Naive thymus-derived CD4-positive, alpha-beta T cell (primary cell): ENCODE results near the gene HIGD2A. TPM values are rescaled to one million over a fixed set of nuclear protein-coding genes. Genes with fewer than 3 reads are reported as not detected.

Experiments
- ATAC-seq: fragments of 150-1000 bp; cut with Tn5 transposase; 2 replicates; pipeline ENCODE4 v1.10.0; 2021; ENCODE audit warnings: mild to moderate bottlenecking, moderate library complexity
- CTCF ChIA-PET: fragments of 350-600 bp; sonication (Branson Sonifier 250); formaldehyde crosslinking; loops from one replicate; lab custom pipeline; 2021; ENCODE audit warnings: antibody characterized with exemption; lab: Charles Lee
- POLR2A ChIA-PET: fragments of 350-600 bp; sonication (Branson Sonifier 250); formaldehyde crosslinking; loops from one replicate; lab custom pipeline; 2021; ENCODE audit warnings: antibody characterized with exemption, inconsistent platforms; lab: Charles Lee
- DNase-seq, 9 donors: peaks; one replicate each; pipeline versions ENCODE4 v3.0.0 to v3.0.0-alpha.2; 2020 to 2022; ENCODE audit warnings: mixed read lengths in 1 of 9
- H3K27ac ChIP-seq: one replicate; pipeline ENCODE4 v1.7.0; 2013; ENCODE audit warnings: mild to moderate bottlenecking, low read depth, low read length, moderate library complexity
- H3K27me3 ChIP-seq, 2 donors: one replicate each; pipeline ENCODE4 v1.7.0; 2013; ENCODE audit warnings: low read length in 2 of 2, mild to moderate bottlenecking in 2 of 2, moderate library complexity in 2 of 2; ENCODE audit not compliant: control insufficient read depth in 2 of 2, insufficient read depth in 2 of 2
- H3K36me3 ChIP-seq, 3 experiments: 1 replicate in 2 of 3; 2 replicates in 1 of 3; pipeline ENCODE4 v1.7.0; 2013; ENCODE audit warnings: low read length in 3 of 3, mild to moderate bottlenecking in 3 of 3, moderate library complexity in 1 of 3; ENCODE audit not compliant: insufficient read depth in 3 of 3, control insufficient read depth in 2 of 3
- H3K4me1 ChIP-seq, 2 donors: one replicate each; pipeline ENCODE4 v1.7.0; 2013; ENCODE audit warnings: low read length in 2 of 2, mild to moderate bottlenecking in 2 of 2, moderate library complexity in 1 of 2; ENCODE audit not compliant: control insufficient read depth in 2 of 2, insufficient read depth in 2 of 2
- H3K4me3 ChIP-seq: 2 replicates; pipeline ENCODE4 v1.7.0; 2013; ENCODE audit warnings: mild to moderate bottlenecking, low read length
- H3K9me3 ChIP-seq, 3 experiments: 1 replicate in 2 of 3; 2 replicates in 1 of 3; pipeline ENCODE4 v1.7.0; 2013; ENCODE audit warnings: low read length in 3 of 3; ENCODE audit not compliant: control insufficient read depth in 2 of 3
- H3K27ac Mint-ChIP-seq, 9 donors: one replicate each; pipeline ENCODE4 v1.8.0; 2020 to 2022; ENCODE audit warnings: mixed read lengths in 9 of 9, mild to moderate bottlenecking in 8 of 9, moderate library complexity in 5 of 9, inconsistent platforms in 2 of 9
- H3K27me3 Mint-ChIP-seq, 5 donors: one replicate each; pipeline ENCODE4 v1.8.0; 2021 to 2022; ENCODE audit warnings: mixed read lengths in 5 of 5, mild to moderate bottlenecking in 1 of 5
- H3K36me3 Mint-ChIP-seq, 5 donors: one replicate each; pipeline ENCODE4 v1.8.0; 2020 to 2022; ENCODE audit warnings: mixed read lengths in 5 of 5, mild to moderate bottlenecking in 3 of 5, inconsistent platforms in 1 of 5
- H3K4me1 Mint-ChIP-seq, 7 donors: one replicate each; pipeline ENCODE4 v1.8.0; 2020 to 2022; ENCODE audit warnings: mixed read lengths in 7 of 7, mild to moderate bottlenecking in 3 of 7, inconsistent platforms in 1 of 7
- H3K4me3 Mint-ChIP-seq, 10 donors: one replicate each; pipeline ENCODE4 v1.8.0; 2020 to 2022; ENCODE audit warnings: mild to moderate bottlenecking in 10 of 10, mixed read lengths in 10 of 10, moderate library complexity in 6 of 10, inconsistent platforms in 2 of 10
- H3K9me3 Mint-ChIP-seq, 11 donors: one replicate each; pipeline ENCODE4 v1.8.0; 2020 to 2022; ENCODE audit warnings: mixed read lengths in 11 of 11, mild to moderate bottlenecking in 4 of 11, inconsistent platforms in 1 of 11, moderate library complexity in 1 of 11
- intact Hi-C, 2 donors: fragments of 100-400 bp; cut with micrococcal nuclease; formaldehyde crosslinking; loops; one replicate each; pipeline ENCODE4 v1.15.1; 2023
- polyA plus RNA-seq, 2 donors: library from polyadenylated mRNA; unstranded; fragments of 300-500 nt; fragmentation: Illumina TruSeq; gene quantifications; one replicate each; pipeline ENCODE4 v1.2.3, GENCODE V29; 2021
- total RNA-seq, 6 experiments: library from RNA in 5 of 6; stranded (reverse) in 5 of 6; gene quantifications; 1 replicate in 5 of 6; 2 replicates in 1 of 6; pipeline ENCODE4 v1.2.3 and lab custom pipeline; 2021 to 2026

HIGD2A gene
- total and polyA plus RNA-seq, 7 experiments from 2014 or later = 86.8 to 282 (median 114) TPM

GRCh38 chr5:176350416-176350815, 38.1 kb upstream of the HIGD2A start:
- ChIA-PET CTCF (no interaction called here), POLR2A (interaction anchor here (0.9 kb wide), 1 partner anchor 120 kb away, joined by 3 read pairs; no protein-coding TSS in a partner anchor)
- Histone ChIP-seq H3K4me1 (no peaks in the 10 kb centered on the region), H3K9me3 (no peaks in the 10 kb centered on the region), H3K27ac (no peak overlapping the region), H3K4me3 (no peak overlapping the region), H3K36me3 (peaks cover 24 to 97% (median 37%) of the 10 kb centered on the region in 3 experiments), H3K27me3 (no peaks in the 10 kb centered on the region)
- Mint-ChIP-seq H3K4me1 (peaks cover 4 to 28% (median 20%) of the 10 kb centered on the region in 7 donors), H3K36me3 (peaks cover 20 to 64% (median 26%) of the 10 kb centered on the region in 5 donors), H3K4me3 (no peak overlapping the region), H3K9me3 (no peaks in the 10 kb centered on the region), H3K27ac (peak overlapping the region in 4 of 9 donors; percentile 6 to 68 (median 43)), H3K27me3 (no peaks in the 10 kb centered on the region)
- ATAC-seq (no peak), DNase-seq (no peak)
- intact Hi-C loops = no loop called here

- Histone ChIP-seq H3K4me3 (no peak overlapping the region), H3K27ac (peak overlapping the region; percentile 10), H3K36me3 (peaks cover 26 to 94% (median 27%) of the 10 kb centered on the region in 3 experiments), H3K4me1 (no peaks in the 10 kb centered on the region), H3K27me3 (no peaks in the 10 kb centered on the region), H3K9me3 (no peaks in the 10 kb centered on the region)
- no peak overlapping the region for H3K4me3 Mint-ChIP-seq
- H3K36me3 Mint-ChIP-seq = peaks cover 20 to 51% (median 28%) of the 10 kb centered on the region in 5 donors
- peaks cover 9 to 37% (median 26%) of the 10 kb centered on the region in 7 donors for H3K4me1 Mint-ChIP-seq
- H3K27me3 Mint-ChIP-seq = no peaks in the 10 kb centered on the region
- ATAC-seq (no peak), DNase-seq (no peak)
- ChIA-PET CTCF (interaction anchor here (1.0 kb wide), 1 partner anchor 8 kb away, joined by 7 read pairs; no protein-coding TSS in a partner anchor), POLR2A (interaction anchor here (1.4 to 1.5 kb wide), 2 partner anchors 9 to 37 kb away, joined by 3 to 4 read pairs; partner anchors contain the start of gene KIAA1191)
- H3K27ac Mint-ChIP-seq = peak overlapping the region in 7 of 9 donors; percentile 9 to 72 (median 51)
- intact Hi-C loops = no loop called here
- H3K9me3 Mint-ChIP-seq = no peaks in the 10 kb centered on the region
Measured at GRCh38 chr5:176352116-176352878, 36.3 kb upstream of the HIGD2A start.

DNA sequence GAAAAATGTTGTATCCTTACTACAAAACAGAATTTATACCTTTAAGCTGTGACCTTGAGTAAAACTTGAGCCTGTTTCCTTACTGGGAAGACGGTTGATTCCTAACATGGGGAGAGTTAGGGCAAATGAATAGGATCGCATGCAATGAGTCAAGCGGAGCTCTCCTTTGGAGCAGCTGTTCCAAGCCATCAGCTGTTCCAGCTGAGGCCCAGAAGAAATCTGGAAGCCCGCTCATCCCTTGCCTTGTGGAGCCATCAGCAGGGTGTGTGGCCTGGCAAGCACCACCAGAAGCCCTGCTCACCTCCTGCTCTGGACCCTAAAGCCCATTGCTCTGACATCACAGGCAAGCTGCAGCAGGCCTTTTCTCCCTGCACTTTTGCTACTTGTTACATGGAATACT, 35.0 kb upstream of the HIGD2A start:
- H3K36me3 Mint-ChIP-seq = peaks cover 20 to 46% (median 27%) of the 10 kb centered on the region in 5 donors
- H3K27ac ChIP-seq = peak overlapping the region; percentile 30
- intact Hi-C loops = no loop called here
- no peak overlapping the region for H3K4me3 Mint-ChIP-seq
- ChIA-PET POLR2A (no interaction called here), CTCF (interaction anchor here (0.6 kb wide), 1 partner anchor 110 kb away, joined by 3 read pairs; no protein-coding TSS in a partner anchor)
- H3K4me1 Mint-ChIP-seq = peaks cover 13 to 49% (median 33%) of the 10 kb centered on the region in 7 donors
- no peaks in the 10 kb centered on the region for H3K9me3 ChIP-seq
- no peaks in the 10 kb centered on the region for H3K27me3 Mint-ChIP-seq
- H3K36me3 ChIP-seq = peaks cover 18 to 82% (median 29%) of the 10 kb centered on the region in 3 experiments
- no peaks in the 10 kb centered on the region for H3K4me1 ChIP-seq
- no peak for ATAC-seq
- H3K27ac Mint-ChIP-seq = peak overlapping the region in 2 of 9 donors; percentile 6 to 56
- no peaks in the 10 kb centered on the region for H3K9me3 Mint-ChIP-seq
- DNase-seq = no peak
- no peak overlapping the region for H3K4me3 ChIP-seq
- no peaks in the 10 kb centered on the region for H3K27me3 ChIP-seq

GRCh38 chr5:176355400-176356178, 33.0 kb upstream of the HIGD2A start:
- H3K27me3 ChIP-seq = no peaks in the 10 kb centered on the region
- no peak overlapping the region for H3K4me3 ChIP-seq
- peaks cover 19 to 57% (median 40%) of the 10 kb centered on the region in 7 donors for H3K4me1 Mint-ChIP-seq
- peaks cover 9 to 65% (median 29%) of the 10 kb centered on the region in 3 experiments for H3K36me3 ChIP-seq
- H3K27ac Mint-ChIP-seq = peak overlapping the region in 4 of 9 donors; percentile 30 to 61 (median 43)
- no peak overlapping the region for H3K4me3 Mint-ChIP-seq
- DNase-seq (no peak), ATAC-seq (no peak)
- ChIA-PET POLR2A (interaction anchor here (0.6 kb wide), 2 partner anchors 23 to 62 kb away, joined by 3 read pairs; no protein-coding TSS in a partner anchor), CTCF (no interaction called here)
- no peaks in the 10 kb centered on the region for H3K27me3 Mint-ChIP-seq
- no peaks in the 10 kb centered on the region for H3K9me3 Mint-ChIP-seq
- no peaks in the 10 kb centered on the region for H3K9me3 ChIP-seq
- intact Hi-C loops = no loop called here
- peaks cover 10 to 30% (median 23%) of the 10 kb centered on the region in 5 donors for H3K36me3 Mint-ChIP-seq
- peaks cover 5 to 6% of the 10 kb centered on the region in 2 donors for H3K4me1 ChIP-seq
- no peak overlapping the region for H3K27ac ChIP-seq

DNA sequence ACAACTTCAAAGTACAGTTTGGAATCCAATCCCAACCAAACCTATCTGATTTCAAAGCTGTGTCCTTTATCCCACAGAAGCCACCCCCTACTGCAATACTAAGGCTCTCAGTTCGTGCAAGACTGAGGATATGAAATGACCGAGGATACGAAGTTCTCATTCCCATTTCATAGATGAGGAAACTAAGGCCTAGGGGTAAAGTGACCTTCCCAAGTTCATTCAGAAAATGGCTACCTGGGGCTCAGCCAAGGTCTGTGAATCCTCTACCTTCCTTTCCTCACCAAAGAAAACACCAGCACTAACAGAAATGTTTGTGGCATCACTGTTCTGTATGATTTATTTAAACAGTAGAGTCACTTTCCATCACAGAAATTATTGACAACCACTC, 32.4 kb upstream of the HIGD2A start:
- peaks cover 9 to 61% (median 29%) of the 10 kb centered on the region in 3 experiments for H3K36me3 ChIP-seq
- Mint-ChIP-seq H3K27me3 (no peaks in the 10 kb centered on the region), H3K27ac (peak overlapping the region in 3 of 9 donors; percentile 41 to 52 (median 48)), H3K9me3 (no peaks in the 10 kb centered on the region), H3K4me3 (no peak overlapping the region), H3K36me3 (peaks cover 10 to 28% (median 20%) of the 10 kb centered on the region in 5 donors), H3K4me1 (peaks cover 21 to 57% (median 40%) of the 10 kb centered on the region in 7 donors)
- ATAC-seq (no peak), DNase-seq (no peak)
- H3K4me1 ChIP-seq = peaks cover 5 to 6% of the 10 kb centered on the region in 2 donors
- H3K27me3 ChIP-seq = no peaks in the 10 kb centered on the region
- H3K4me3 ChIP-seq = no peak overlapping the region
- intact Hi-C loops = no loop called here
- POLR2A ChIA-PET = no interaction called here
- CTCF ChIA-PET = no interaction called here
- no peak overlapping the region for H3K27ac ChIP-seq
- H3K9me3 ChIP-seq = no peaks in the 10 kb centered on the region

GRCh38 chr5:176359658-176360057, 28.9 kb upstream of the HIGD2A start:
- Mint-ChIP-seq H3K4me1 (peaks cover 25 to 59% (median 41%) of the 10 kb centered on the region in 7 donors), H3K9me3 (no peaks in the 10 kb centered on the region), H3K27me3 (no peaks in the 10 kb centered on the region), H3K4me3 (peak overlapping the region; percentile 55 to 96 (median 82)), H3K36me3 (peaks cover 4 to 15% (median 12%) of the 10 kb centered on the region in 5 donors), H3K27ac (peak overlapping the region; percentile 28 to 73 (median 59))
- no peak for ATAC-seq
- Histone ChIP-seq H3K9me3 (no peaks in the 10 kb centered on the region), H3K4me1 (peaks cover 13 to 14% of the 10 kb centered on the region in 2 donors), H3K36me3 (peaks cover 0 to 26% (median 9%) of the 10 kb centered on the region in 3 experiments), H3K27ac (peak overlapping the region; percentile 40), H3K27me3 (no peaks in the 10 kb centered on the region), H3K4me3 (no peak overlapping the region)
- intact Hi-C loops = loop anchor here (2.0 to 10.0 kb wide), 5 partner anchors 122 to 1845 kb away; partner anchors contain the start of genes SIMC1 (in 2 of the 2), HNRNPAB (in 1 of the 2) and HRH2 (in 1 of the 2)
- ChIA-PET POLR2A (interaction anchor here (3.7 kb wide), 1 partner anchor 28 kb away, joined by 53 read pairs; the partner anchor contains the start of genes HIGD2A and NOP16), CTCF (interaction anchor here (1.2 kb wide), 1 partner anchor 8 kb away, joined by 7 read pairs; no protein-coding TSS in a partner anchor)
- DNase-seq = no peak
